Aorta (tissue), 5 donors: ENCODE data around the gene LRMDA. TPM values are rescaled to one million over a fixed set of nuclear protein-coding genes. Genes with fewer than 3 reads are reported as not detected.
"Not testable (repeated sequence)": the region's sequence is repeated elsewhere in the genome, so short reads cannot be mapped to it uniquely, and the experiment has no call there.

Experiments
- ATAC-seq: fragments of 200-7000 bp; cut with Tn5 transposase; one replicate; pipeline ENCODE4 v1.9.1; 2022; ENCODE audit warnings: moderate library complexity; ENCODE audit not compliant: low FRiP score
- DNase-seq, 2 donors: peaks; one replicate each; pipeline ENCODE4 v3.0.0-alpha.2; 2020
- H3K27ac ChIP-seq, 2 donors: one replicate each; pipeline ENCODE4 v1.5.1; 2013; ENCODE audit warnings: low read length in 2 of 2, mild to moderate bottlenecking in 2 of 2, moderate library complexity in 2 of 2, control low read depth in 1 of 2, inconsistent platforms in 1 of 2, low read depth in 1 of 2
- H3K27me3 ChIP-seq, 2 donors: one replicate each; pipeline ENCODE4 v1.6.1; 2013; ENCODE audit warnings: control low read depth in 1 of 2, low read length in 1 of 2, mild to moderate bottlenecking in 1 of 2, moderate library complexity in 1 of 2; ENCODE audit not compliant: insufficient read depth in 2 of 2, control insufficient read depth in 1 of 2
- H3K36me3 ChIP-seq, 2 donors: one replicate each; pipeline ENCODE4 v1.6.1; 2013; ENCODE audit warnings: control low read depth in 1 of 2, low read length in 1 of 2, mild to moderate bottlenecking in 1 of 2; ENCODE audit not compliant: insufficient read depth in 2 of 2, control insufficient read depth in 1 of 2
- H3K4me1 ChIP-seq, 2 donors: one replicate each; pipeline ENCODE4 v1.6.1; 2013; ENCODE audit warnings: low read length in 2 of 2, control low read depth in 1 of 2, mild to moderate bottlenecking in 1 of 2, moderate library complexity in 1 of 2; ENCODE audit not compliant: insufficient read depth in 2 of 2, control insufficient read depth in 1 of 2
- H3K4me3 ChIP-seq, 2 donors: one replicate each; pipeline ENCODE4 v1.5.1; 2013; ENCODE audit warnings: low read length in 2 of 2, control low read depth in 1 of 2, mild to moderate bottlenecking in 1 of 2
- H3K9me3 ChIP-seq: one replicate; pipeline ENCODE4 v1.6.1; 2013; ENCODE audit warnings: mild to moderate bottlenecking, low read length; ENCODE audit not compliant: control insufficient read depth
- WGBS, 2 donors: extraction: QIAGEN DNeasy Blood & Tissue Kit; methylation state at CpG; one replicate each; pipeline ENCODE4 v1.1.7; 2013; 5-methylcytosine and 5-hydroxymethylcytosine counted together
- intact Hi-C, 2 donors: fragments of 100-400 bp; cut with DNase I; formaldehyde crosslinking; loops; one replicate each; pipeline versions ENCODE4 v1.14.2 to v1.15.0; 2022
- polyA plus RNA-seq, 2 donors: library from polyadenylated mRNA; stranded (reverse); fragments of 200-250 nt; gene quantifications; one replicate each; pipeline ENCODE4 v1.2.3, GENCODE V29; 2013
- total RNA-seq, 2 donors: library from RNA; stranded (reverse); fragmentation: NEBNext Ultra II Directional; extraction: Animal tissue kit (Norgen Biotek cat#: 25700); gene quantifications; one replicate each; pipeline ENCODE4 v1.2.1, GENCODE V29; 2021
- donor health status: healthy with polysubstance abuse.
- donor health status: Bipolar disorder and iron deficiency.
- donor health status: DM: no; HTN: no; CAD: no.
- donor health status: DM: no; HTN: no; CAD: no.
- donor health status: DM: yes; HTN: yes; CAD: no.

The LRMDA gene
- total and polyA plus RNA-seq, 4 donors = 7.4 to 25.7 (median 14.7) TPM

GRCh38 chr10:76047521-76047920 is 616.1 kb downstream of the LRMDA start:
- ATAC-seq (no peak), DNase-seq (no peak)
- Histone ChIP-seq H3K4me1 (no peaks in the 10 kb centered on the region), H3K27ac (no peak overlapping the region), H3K4me3 (no peak overlapping the region), H3K27me3 (no peaks in the 10 kb centered on the region), H3K36me3 (no peaks in the 10 kb centered on the region), H3K9me3 (no peaks in the 10 kb centered on the region)
- intact Hi-C loops = no loop called here
- 98 to 99% methylated on average over 3 of the region's 3 CpGs for WGBS, 2 donors

GRCh38 chr10:76049581-76050290 is 618.3 kb downstream of the LRMDA start:
- Histone ChIP-seq H3K27me3 (no peaks in the 10 kb centered on the region), H3K36me3 (no peaks in the 10 kb centered on the region), H3K4me3 (no peak overlapping the region), H3K27ac (no peak overlapping the region), H3K4me1 (no peaks in the 10 kb centered on the region), H3K9me3 (no peaks in the 10 kb centered on the region)
- intact Hi-C loops = no loop called here
- 92 to 93% methylated on average over 5 of the region's 5 CpGs for WGBS, 2 donors
- DNase-seq (no peak), ATAC-seq (no peak)

DNA sequence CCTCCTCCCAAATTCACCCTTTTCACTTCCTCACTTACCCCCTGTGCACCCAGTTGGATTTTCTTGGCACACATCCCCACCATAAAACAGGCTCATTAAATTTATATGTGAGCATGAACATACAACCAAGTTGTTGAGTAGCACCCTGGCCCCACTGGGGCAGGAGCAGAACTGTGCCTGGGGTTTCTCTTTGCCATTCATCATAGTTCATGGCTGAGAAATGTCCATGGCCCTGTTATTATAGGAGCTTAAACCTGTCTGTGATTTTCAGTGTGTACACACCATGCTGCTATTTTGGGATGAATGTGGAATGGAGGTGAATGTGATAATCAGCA is 618.8 kb downstream of the LRMDA start:
- H3K4me1 ChIP-seq = no peaks in the 10 kb centered on the region
- no peaks in the 10 kb centered on the region for H3K9me3 ChIP-seq
- intact Hi-C loops = no loop called here
- no peaks in the 10 kb centered on the region for H3K27me3 ChIP-seq
- DNase-seq (no peak), ATAC-seq (no peak)
- H3K27ac ChIP-seq = no peak overlapping the region
- no peak overlapping the region for H3K4me3 ChIP-seq
- H3K36me3 ChIP-seq = no peaks in the 10 kb centered on the region

- no peaks in the 10 kb centered on the region for H3K36me3 ChIP-seq
- intact Hi-C loops = no loop called here
- no peak overlapping the region for H3K27ac ChIP-seq
- DNase-seq = no peak
- WGBS, 2 donors = 87 to 91% methylated on average over 12 of the region's 12 CpGs
- H3K27me3 ChIP-seq = no peaks in the 10 kb centered on the region
- H3K4me1 ChIP-seq = no peaks in the 10 kb centered on the region
- H3K9me3 ChIP-seq = no peaks in the 10 kb centered on the region
- H3K4me3 ChIP-seq = no peak overlapping the region
- no peak for ATAC-seq
These were observed 619.8 kb downstream of the LRMDA start for GRCh38 chr10:76051007-76051936.

DNA sequence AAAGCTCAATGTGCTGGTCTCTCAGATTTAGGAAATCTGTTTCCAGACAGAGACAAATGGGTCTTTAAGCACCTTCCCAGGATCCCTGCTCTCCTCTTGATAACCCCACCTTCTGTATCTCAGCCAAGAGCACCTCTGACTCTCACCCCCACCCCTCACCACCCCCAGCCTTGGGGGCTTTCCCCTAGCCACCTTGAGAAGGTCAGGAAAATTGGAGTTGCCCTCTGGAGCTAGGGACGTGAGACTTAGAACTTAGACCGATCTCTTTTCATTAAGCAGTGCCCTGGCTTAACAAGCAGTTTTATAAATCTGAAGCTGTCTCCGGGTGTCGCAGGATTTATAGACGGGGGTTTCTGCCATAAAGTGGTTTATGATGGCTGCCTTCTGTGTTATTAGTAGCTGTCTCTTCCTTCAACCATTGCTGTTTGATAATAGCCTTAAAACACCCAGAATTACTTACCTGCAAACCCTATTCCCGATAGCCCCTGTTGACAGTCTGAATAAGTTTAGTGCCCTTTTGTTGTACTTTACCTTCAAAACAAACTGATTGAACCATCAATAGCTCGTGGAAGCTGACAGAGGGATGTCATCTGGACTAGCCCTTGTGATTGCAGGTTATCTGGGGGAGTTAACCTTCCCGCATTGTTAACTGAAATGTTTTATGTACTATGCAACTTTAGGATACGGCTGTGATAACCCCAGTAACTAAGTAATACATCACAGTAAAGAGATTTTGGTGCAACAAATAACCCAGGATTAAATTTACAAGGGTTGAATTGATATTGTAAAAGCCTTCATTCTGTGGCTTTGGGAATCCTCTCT is 621.5 kb downstream of the LRMDA start:
- H3K4me3 ChIP-seq = no peak overlapping the region
- no peak for DNase-seq
- intact Hi-C loops = no loop called here
- H3K27me3 ChIP-seq = no peaks in the 10 kb centered on the region
- H3K27ac ChIP-seq = no peak overlapping the region
- no peaks in the 10 kb centered on the region for H3K36me3 ChIP-seq
- no peaks in the 10 kb centered on the region for H3K9me3 ChIP-seq
- no peak for ATAC-seq
- WGBS, 2 donors = 85 to 91% methylated on average over 9 of the region's 9 CpGs
- no peaks in the 10 kb centered on the region for H3K4me1 ChIP-seq

DNA sequence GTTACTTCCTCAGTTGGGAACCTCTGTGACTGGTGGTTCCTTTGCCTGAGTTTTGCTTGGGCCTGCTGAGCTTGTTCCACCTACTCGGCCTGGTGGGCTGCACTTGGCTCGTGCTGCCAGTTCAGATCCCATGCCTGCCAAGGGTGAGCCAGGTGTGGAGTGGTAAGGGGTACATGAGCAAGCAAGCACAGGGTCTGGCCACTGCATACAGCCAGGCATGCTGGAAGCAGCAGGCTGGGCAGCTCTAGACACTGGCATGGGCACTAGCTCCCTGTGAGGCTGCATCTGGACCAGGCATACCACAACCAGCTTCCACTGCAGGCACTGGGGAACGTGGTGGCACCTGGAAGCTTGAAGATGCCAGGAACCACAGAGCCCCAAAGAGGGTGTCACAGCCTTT is 624.0 kb downstream of the LRMDA start:
- no peak overlapping the region for H3K4me3 ChIP-seq
- no peak for ATAC-seq
- no peak for DNase-seq
- WGBS, 2 donors = 91 to 94% methylated on average over 3 of the region's 3 CpGs
- no peaks in the 10 kb centered on the region for H3K4me1 ChIP-seq
- H3K27ac ChIP-seq = no peak overlapping the region
- no peaks in the 10 kb centered on the region for H3K9me3 ChIP-seq
- intact Hi-C loops = no loop called here
- no peaks in the 10 kb centered on the region for H3K27me3 ChIP-seq
- no peaks in the 10 kb centered on the region for H3K36me3 ChIP-seq

GRCh38 chr10:76055963-76056362 is 624.5 kb downstream of the LRMDA start:
- Histone ChIP-seq H3K27me3 (no peaks in the 10 kb centered on the region), H3K9me3 (no peaks in the 10 kb centered on the region), H3K27ac (no peak overlapping the region), H3K36me3 (no peaks in the 10 kb centered on the region), H3K4me3 (no peak overlapping the region), H3K4me1 (no peaks in the 10 kb centered on the region)
- intact Hi-C loops = no loop called here
- DNase-seq = no peak
- WGBS, 2 donors = 100% methylated on average over 1 of the region's 1 CpG
- ATAC-seq = no peak

DNA sequence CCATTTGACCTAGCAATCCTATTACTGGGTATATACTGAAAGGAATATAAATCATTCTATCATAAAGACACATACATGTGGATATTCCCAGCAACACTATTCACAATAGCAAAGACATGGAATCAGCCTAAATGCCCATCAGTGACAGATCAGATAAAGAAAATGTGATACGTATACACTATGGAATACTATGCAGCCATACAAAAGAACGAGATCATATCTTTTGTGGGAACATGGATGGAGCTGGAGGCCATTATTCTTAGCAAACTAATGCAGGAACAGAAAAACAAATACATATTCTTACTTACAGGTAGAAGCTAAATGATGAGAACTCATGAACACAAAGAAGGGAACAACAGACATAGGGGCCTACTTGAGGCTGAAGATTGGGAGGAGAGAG is 629.6 kb downstream of the LRMDA start:
- DNase-seq, H3K4me3 ChIP-seq, ATAC-seq, H3K4me1 ChIP-seq, H3K9me3 ChIP-seq, H3K36me3 ChIP-seq, intact Hi-C loops, H3K27ac ChIP-seq, H3K27me3 ChIP-seq: not testable (repeated sequence)
- WGBS, 2 donors = 99 to 100% methylated on average over 2 of the region's 2 CpGs
